ENCODE results near the gene KLHL25. TPM values are rescaled to one million over a fixed set of nuclear protein-coding genes. Genes with fewer than 3 reads are reported as not detected.

KLHL25 gene
- total and polyA plus RNA-seq, 2 of the 13 experiments (the other 11 are each of a cell fraction or from before 2014, with no cell fraction given) = 3.7 to 8.2 TPM

GRCh38 chr15:85840079-85840801 lies 45.5 kb upstream of the KLHL25 start (continued):
- TF ChIP-seq, protein P1, sequence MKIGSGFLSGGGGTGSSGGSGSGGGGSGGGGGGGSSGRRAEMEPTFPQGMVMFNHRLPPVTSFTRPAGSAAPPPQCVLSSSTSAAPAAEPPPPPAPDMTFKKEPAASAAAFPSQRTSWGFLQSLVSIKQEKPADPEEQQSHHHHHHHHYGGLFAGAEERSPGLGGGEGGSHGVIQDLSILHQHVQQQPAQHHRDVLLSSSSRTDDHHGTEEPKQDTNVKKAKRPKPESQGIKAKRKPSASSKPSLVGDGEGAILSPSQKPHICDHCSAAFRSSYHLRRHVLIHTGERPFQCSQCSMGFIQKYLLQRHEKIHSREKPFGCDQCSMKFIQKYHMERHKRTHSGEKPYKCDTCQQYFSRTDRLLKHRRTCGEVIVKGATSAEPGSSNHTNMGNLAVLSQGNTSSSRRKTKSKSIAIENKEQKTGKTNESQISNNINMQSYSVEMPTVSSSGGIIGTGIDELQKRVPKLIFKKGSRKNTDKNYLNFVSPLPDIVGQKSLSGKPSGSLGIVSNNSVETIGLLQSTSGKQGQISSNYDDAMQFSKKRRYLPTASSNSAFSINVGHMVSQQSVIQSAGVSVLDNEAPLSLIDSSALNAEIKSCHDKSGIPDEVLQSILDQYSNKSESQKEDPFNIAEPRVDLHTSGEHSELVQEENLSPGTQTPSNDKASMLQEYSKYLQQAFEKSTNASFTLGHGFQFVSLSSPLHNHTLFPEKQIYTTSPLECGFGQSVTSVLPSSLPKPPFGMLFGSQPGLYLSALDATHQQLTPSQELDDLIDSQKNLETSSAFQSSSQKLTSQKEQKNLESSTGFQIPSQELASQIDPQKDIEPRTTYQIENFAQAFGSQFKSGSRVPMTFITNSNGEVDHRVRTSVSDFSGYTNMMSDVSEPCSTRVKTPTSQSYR (CRISPR knock-in tag; IDR thresholded peaks at IDR 0.05; ENCODE audit: borderline replicate concordance) = no peak; the same call in 1 of the 2 replicates
- TF ChIP-seq ZNF747 (CRISPR knock-in tag; IDR thresholded peaks at IDR 0.05; ENCODE audit: borderline replicate concordance) = peak; percentile 48; the same call in 1 of the 2 replicates
- no peak for TF ChIP-seq BRD4 (CRISPR knock-in tag; IDR thresholded peaks at IDR 0.05)
- peak; percentile 79 for TF ChIP-seq ATF7-NPFF (CRISPR knock-in tag; IDR thresholded peaks at IDR 0.05; ENCODE audit: low read depth)
- TF ChIP-seq ATF1 (CRISPR knock-in tag; IDR thresholded peaks at IDR 0.05) = no peak
- TF ChIP-seq, protein P2, sequence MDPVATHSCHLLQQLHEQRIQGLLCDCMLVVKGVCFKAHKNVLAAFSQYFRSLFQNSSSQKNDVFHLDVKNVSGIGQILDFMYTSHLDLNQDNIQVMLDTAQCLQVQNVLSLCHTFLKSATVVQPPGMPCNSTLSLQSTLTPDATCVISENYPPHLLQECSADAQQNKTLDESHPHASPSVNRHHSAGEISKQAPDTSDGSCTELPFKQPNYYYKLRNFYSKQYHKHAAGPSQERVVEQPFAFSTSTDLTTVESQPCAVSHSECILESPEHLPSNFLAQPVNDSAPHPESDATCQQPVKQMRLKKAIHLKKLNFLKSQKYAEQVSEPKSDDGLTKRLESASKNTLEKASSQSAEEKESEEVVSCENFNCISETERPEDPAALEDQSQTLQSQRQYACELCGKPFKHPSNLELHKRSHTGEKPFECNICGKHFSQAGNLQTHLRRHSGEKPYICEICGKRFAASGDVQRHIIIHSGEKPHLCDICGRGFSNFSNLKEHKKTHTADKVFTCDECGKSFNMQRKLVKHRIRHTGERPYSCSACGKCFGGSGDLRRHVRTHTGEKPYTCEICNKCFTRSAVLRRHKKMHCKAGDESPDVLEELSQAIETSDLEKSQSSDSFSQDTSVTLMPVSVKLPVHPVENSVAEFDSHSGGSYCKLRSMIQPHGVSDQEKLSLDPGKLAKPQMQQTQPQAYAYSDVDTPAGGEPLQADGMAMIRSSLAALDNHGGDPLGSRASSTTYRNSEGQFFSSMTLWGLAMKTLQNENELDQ (CRISPR knock-in tag; IDR thresholded peaks at IDR 0.05; ENCODE audit: borderline replicate concordance) = no peak
- TF ChIP-seq ETV5 (CRISPR knock-in tag; IDR thresholded peaks at IDR 0.05; ENCODE audit: borderline replicate concordance) = peak; percentile 69; the same call in 1 of the 2 replicates
- TF ChIP-seq, protein P3, sequence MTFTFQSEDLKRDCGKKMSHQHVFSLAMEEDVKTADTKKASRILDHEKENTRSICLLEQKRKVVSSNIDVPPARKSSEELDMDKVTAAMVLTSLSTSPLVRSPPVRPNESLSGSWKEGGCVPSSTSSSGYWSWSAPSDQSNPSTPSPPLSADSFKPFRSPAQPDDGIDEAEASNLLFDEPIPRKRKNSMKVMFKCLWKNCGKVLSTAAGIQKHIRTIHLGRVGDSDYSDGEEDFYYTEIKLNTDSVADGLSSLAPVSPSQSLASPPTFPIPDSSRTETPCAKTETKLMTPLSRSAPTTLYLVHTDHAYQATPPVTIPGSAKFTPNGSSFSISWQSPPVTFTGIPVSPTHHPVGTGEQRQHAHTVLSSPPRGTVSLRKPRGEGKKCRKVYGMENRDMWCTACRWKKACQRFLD (CRISPR knock-in tag; IDR thresholded peaks at IDR 0.05; ENCODE audit: borderline replicate concordance) = peak; percentile 40; the same call in 1 of the 2 replicates
- 0 out of 2 replicates have a peak, but pooled peaks have one; percentile 53 for TF ChIP-seq DNMT1 (CRISPR knock-in tag; IDR thresholded peaks at IDR 0.05)
- TF ChIP-seq RORA (CRISPR knock-in tag; IDR thresholded peaks at IDR 0.05) = no peak
- peak; percentile 61; the same call in 1 of the 2 replicates for TF ChIP-seq ZNF784 (CRISPR knock-in tag; IDR thresholded peaks at IDR 0.05; ENCODE audit: borderline replicate concordance)
- TF ChIP-seq HNRNPLL (IDR thresholded peaks at IDR 0.05; ENCODE audit: low read depth, low read length, poor library complexity, severe bottlenecking) = peak; percentile 82
- TF ChIP-seq GZF1 (CRISPR knock-in tag; IDR thresholded peaks at IDR 0.05) = no peak
- TF ChIP-seq FOXK1 (CRISPR knock-in tag; IDR thresholded peaks at IDR 0.05; ENCODE audit: borderline replicate concordance, low read depth) = peak; percentile 63; the same call in 1 of the 2 replicates
- no peak for TF ChIP-seq ZNF891 (CRISPR knock-in tag; IDR thresholded peaks at IDR 0.05)
- 0 out of 2 replicates have a peak, but pooled peaks have one; percentile 33 for TF ChIP-seq ZNF383 (CRISPR knock-in tag; IDR thresholded peaks at IDR 0.05; ENCODE audit: borderline replicate concordance)
- no peak for TF ChIP-seq XBP1 (CRISPR knock-in tag; IDR thresholded peaks at IDR 0.05)
- TF ChIP-seq ZSCAN20 (CRISPR knock-in tag; IDR thresholded peaks at IDR 0.05; ENCODE audit: borderline replicate concordance) = no peak
- no peak for TF ChIP-seq NRL (CRISPR knock-in tag; IDR thresholded peaks at IDR 0.05; ENCODE audit: borderline replicate concordance)
- peak; percentile 89 for TF ChIP-seq ZNF501 (CRISPR knock-in tag; IDR thresholded peaks at IDR 0.05)
- peak; percentile 83 for TF ChIP-seq ZNF121 (CRISPR knock-in tag; IDR thresholded peaks at IDR 0.05)
- TF ChIP-seq ATRX (CRISPR knock-in tag; IDR thresholded peaks at IDR 0.05; ENCODE audit: borderline replicate concordance) = no peak

Data from HepG2 (cell line).